Ectodermal cell (in vitro differentiated cells): ENCODE results near the gene PLOD2. TPM values are rescaled to one million over a fixed set of nuclear protein-coding genes. Genes with fewer than 3 reads are reported as not detected.
A peak's percentile ranks its signal among the peaks of the same experiment; 100 is the strongest.

Source experiments
- H3K27ac ChIP-seq: 2 replicates; pipeline ENCODE4 v1.7.0; 2013; ENCODE audit warnings: mild to moderate bottlenecking, low read depth, low read length; ENCODE audit not compliant: insufficient read depth, poor library complexity, severe bottlenecking
- H3K27me3 ChIP-seq: 2 replicates; pipeline ENCODE4 v1.7.0; 2013; ENCODE audit warnings: mild to moderate bottlenecking, low read length; ENCODE audit not compliant: insufficient read depth, control insufficient read depth, poor library complexity, severe bottlenecking
- H3K36me3 ChIP-seq: one replicate; pipeline ENCODE4 v1.7.0; 2013; ENCODE audit warnings: low read length; ENCODE audit not compliant: control insufficient read depth, insufficient read depth
- H3K4me1 ChIP-seq: one replicate; pipeline ENCODE4 v1.7.0; 2013; ENCODE audit warnings: low read length; ENCODE audit not compliant: control insufficient read depth, insufficient read depth
- H3K4me3 ChIP-seq: 2 replicates; pipeline ENCODE4 v1.7.0; 2013; ENCODE audit warnings: low read depth, low read length, control low read depth; ENCODE audit not compliant: insufficient read depth
- H3K9me3 ChIP-seq: 2 replicates; pipeline ENCODE4 v1.7.0; 2013; ENCODE audit warnings: mild to moderate bottlenecking, low read length, moderate library complexity; ENCODE audit not compliant: control insufficient read depth
- WGBS, 2 experiments: methylation state at CpG; one replicate each; pipeline ENCODE4 v1.1.7; 2013; ENCODE audit warnings: missing lambda C conversion rate in 2 of 2; 5-methylcytosine and 5-hydroxymethylcytosine counted together
- polyA plus RNA-seq, 4 experiments: library from polyadenylated mRNA; stranded (reverse); fragments of 50-300 nt; gene quantifications; one replicate each; pipeline ENCODE4 v1.2.3, GENCODE V29; 2013

The PLOD2 gene
- 5.9 TPM for polyA plus RNA-seq (2013, experiment 1 of 4)
- polyA plus RNA-seq (2013, experiment 2 of 4), result 9.0 TPM
- 6.4 TPM for polyA plus RNA-seq (2013, experiment 3 of 4)
- polyA plus RNA-seq (2013, experiment 4 of 4), result 6.7 TPM

DNA sequence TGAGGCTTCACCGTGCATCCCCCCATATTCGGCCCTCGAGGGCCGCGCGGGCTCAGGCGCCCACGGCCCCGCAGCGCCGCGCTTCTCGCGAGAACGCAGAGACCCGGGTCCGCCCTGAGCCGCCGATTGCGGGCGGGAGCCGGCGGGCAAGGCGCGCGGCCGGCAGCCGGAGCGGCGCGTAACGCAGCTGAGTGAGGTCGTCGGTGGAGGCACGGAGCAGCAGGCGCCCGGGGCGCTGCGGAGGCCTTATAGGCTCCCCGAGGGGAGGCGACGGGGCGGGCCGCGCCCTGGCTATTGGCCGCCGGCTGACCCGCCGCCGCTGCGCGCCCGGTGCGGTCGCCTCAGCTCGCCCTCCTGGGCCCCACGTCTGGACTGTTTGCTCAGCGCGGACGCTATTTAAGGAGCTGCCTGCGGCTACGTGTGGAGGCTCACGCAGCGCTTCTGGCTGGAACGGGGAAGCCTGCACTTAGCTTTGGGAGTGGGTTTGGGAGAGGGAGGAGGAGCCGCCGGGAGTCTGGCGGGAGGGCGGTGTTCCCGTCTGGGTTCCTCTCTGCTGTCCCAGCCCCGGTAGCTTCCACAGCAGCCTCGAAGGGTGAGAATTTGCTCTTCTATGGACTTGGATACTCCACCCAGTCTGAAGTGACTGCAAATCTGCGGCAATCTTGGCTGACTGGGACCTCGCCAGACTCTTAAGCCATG lies at the start of gene PLOD2:
Gene PLOD2, minus strand, starts transcription at position 221 of the 699 bp plus-strand sequence. Its CDS starts 195 bp downstream, at position 26.
- Histone ChIP-seq H3K4me3 (peak within 1 kb of the TSS; percentile 65), H3K36me3 (no peaks in the 10 kb centered on the region), H3K4me1 (no peaks in the 10 kb centered on the region), H3K9me3 (no peaks in the 10 kb centered on the region), H3K27ac (no peak within 1 kb of the TSS), H3K27me3 (peaks cover 15% of the 10 kb centered on the region)
- 3% methylated on average over 74 of the region's 74 CpGs for WGBS, 2 experiments

DNA sequence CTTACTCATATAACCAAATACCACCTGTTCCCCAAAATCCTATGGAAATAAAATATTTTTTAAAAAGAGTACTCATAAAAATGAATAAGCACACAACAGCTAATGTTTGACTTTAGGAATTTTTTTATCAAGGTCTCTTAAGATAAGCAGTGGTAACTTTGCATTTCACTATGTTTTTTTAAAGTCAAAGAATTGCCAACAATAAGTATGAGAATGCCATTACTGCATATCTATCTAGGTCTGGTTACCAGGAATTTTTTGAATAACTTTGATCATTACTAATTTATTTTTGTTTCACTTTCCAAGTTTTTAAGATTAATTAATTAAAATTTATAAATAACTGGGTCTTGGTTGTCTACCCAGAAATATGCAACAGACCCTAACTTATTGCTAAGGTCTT lies 48.4 kb upstream of the PLOD2 start:
- Histone ChIP-seq H3K4me3 (no peak overlapping the region), H3K27me3 (no peaks in the 10 kb centered on the region), H3K4me1 (no peaks in the 10 kb centered on the region), H3K9me3 (no peaks in the 10 kb centered on the region), H3K36me3 (no peaks in the 10 kb centered on the region), H3K27ac (no peak overlapping the region)

DNA sequence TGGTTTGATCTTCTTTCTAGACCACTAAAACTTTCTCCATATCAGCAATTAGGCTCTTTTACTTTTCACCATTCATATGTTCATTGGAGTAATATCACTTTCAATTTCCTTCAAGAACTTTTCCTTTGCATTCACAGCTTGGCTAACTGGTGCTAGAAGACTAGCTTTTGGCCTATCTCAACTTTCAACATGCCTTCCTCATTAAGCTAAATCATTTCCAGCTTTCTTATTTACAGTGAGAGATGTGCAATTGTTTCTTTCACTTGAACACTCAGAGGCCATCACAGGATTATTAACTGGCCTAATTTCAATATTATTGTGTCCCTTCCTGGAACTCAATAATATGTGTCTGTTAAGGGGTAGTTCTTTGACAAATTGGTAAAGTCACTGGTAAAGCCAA lies 42.8 kb upstream of the PLOD2 start:
- Histone ChIP-seq H3K36me3 (no peaks in the 10 kb centered on the region), H3K4me3 (no peak overlapping the region)

DNA sequence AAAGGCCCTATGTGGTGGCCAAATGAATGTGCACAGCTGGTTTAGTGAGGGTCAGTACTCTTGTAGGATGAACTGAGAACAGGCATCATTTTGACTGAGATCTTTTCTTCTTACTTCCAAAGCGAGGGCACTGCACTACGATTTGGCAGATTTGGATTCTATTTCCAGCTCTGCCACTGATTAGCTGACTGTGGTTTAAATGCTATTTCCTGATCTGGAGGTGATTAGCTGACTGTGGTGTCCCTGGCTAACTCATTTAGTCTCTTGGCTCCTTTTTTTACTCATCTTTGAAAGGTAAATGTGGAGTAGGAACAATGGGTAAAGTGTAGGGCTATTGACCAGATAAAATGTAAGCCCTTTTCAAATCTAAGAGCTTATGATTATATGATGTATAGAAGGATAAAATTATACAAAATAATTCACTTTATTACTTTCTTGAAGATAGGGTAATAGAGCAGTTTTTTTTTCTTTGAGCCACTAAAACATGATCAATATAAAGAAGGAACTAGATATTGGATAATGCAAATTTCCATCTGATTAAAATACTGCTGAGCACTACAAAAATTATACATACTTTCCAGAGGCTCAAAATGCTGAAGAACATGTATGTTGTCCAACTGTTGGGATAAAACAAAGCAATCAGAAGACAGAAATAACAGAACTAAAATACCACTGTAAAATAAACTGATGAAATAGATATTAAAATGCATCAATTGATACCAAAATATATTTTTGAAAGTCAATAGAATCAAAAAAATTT lies 39.7 kb upstream of the PLOD2 start:
- Histone ChIP-seq H3K9me3 (no peaks in the 10 kb centered on the region), H3K4me1 (no peaks in the 10 kb centered on the region), H3K36me3 (no peaks in the 10 kb centered on the region), H3K27me3 (no peaks in the 10 kb centered on the region), H3K4me3 (no peak overlapping the region), H3K27ac (no peak overlapping the region)
- WGBS, 2 experiments, result 91 to 93% methylated on average over 2 of the region's 2 CpGs

More for the DNA sequence above, 42.8 kb upstream of the PLOD2 start:
- no peaks in the 10 kb centered on the region for H3K9me3 ChIP-seq
- H3K4me1 ChIP-seq, result no peaks in the 10 kb centered on the region
- H3K27ac ChIP-seq, result no peak overlapping the region
- H3K27me3 ChIP-seq, result no peaks in the 10 kb centered on the region

DNA sequence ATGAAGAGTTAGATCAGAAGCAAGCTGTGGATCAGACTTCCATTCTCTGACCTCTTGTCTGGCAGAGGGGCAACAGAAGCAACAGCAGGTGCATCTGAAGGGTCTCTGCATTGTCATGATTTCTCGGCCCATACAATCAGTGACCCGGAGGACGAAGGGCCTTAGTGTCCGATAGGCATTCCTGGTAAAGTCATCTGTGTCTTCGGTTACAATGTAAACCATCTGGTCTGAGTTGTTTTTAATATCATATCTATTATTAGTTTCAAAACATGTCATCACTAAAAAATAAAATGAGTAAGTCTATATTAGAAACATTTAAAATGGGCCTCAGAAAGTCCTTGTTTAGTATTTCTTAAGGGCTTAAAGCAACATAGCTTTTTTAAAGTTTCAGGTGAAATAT lies 38.8 kb upstream of the PLOD2 start:
- no peak overlapping the region for H3K4me3 ChIP-seq
- H3K27me3 ChIP-seq, result no peaks in the 10 kb centered on the region
- H3K27ac ChIP-seq, result no peak overlapping the region
- H3K36me3 ChIP-seq, result no peaks in the 10 kb centered on the region
- 91 to 95% methylated on average over 4 of the region's 5 CpGs for WGBS, 2 experiments
- no peaks in the 10 kb centered on the region for H3K9me3 ChIP-seq
- no peaks in the 10 kb centered on the region for H3K4me1 ChIP-seq

DNA sequence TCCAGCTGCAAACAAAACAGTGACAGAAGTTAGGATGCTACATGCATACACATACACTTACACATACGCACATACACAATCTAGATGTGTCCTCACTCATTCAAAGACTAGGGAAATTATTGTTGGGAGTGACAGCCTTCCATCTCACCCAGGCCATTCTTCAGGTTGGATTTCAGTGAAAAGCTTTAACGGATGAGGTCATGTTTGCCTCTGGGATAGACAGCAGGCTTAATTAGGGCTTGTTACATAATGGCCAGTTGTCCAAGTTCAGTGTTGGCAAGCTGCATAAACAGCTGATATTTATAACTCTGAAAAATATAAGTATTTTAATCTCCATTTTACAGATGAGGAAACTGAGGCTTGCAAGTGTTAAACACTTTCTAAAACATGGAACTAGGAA lies 35.8 kb upstream of the PLOD2 start:
- Histone ChIP-seq H3K9me3 (no peaks in the 10 kb centered on the region), H3K36me3 (no peaks in the 10 kb centered on the region), H3K4me3 (no peak overlapping the region), H3K27me3 (no peaks in the 10 kb centered on the region), H3K4me1 (no peaks in the 10 kb centered on the region), H3K27ac (no peak overlapping the region)
- 92 to 97% methylated on average over 2 of the region's 2 CpGs for WGBS, 2 experiments

DNA sequence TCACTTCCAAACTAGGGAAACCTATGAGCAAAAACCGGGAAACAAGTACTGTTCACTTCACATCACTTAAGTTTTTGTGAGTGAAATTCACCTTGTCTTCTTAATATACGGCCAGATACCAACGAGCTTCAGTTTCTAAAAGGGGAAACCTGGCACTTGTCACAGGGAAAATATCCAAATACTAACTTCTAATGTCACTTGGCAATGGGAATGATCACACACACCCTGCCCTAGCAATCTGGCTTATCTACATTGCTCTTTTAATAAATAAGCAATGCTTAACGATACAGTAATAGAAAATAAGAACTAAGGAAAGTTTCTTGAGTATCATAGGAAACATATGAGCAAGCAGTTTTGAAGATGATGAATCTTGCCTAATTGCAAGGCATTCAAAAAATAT lies 34.6 kb upstream of the PLOD2 start:
- Histone ChIP-seq H3K27me3 (no peaks in the 10 kb centered on the region), H3K36me3 (no peaks in the 10 kb centered on the region), H3K4me1 (no peaks in the 10 kb centered on the region), H3K9me3 (no peaks in the 10 kb centered on the region), H3K4me3 (no peak overlapping the region), H3K27ac (no peak overlapping the region)
- 93 to 96% methylated on average over 4 of the region's 4 CpGs for WGBS, 2 experiments

DNA sequence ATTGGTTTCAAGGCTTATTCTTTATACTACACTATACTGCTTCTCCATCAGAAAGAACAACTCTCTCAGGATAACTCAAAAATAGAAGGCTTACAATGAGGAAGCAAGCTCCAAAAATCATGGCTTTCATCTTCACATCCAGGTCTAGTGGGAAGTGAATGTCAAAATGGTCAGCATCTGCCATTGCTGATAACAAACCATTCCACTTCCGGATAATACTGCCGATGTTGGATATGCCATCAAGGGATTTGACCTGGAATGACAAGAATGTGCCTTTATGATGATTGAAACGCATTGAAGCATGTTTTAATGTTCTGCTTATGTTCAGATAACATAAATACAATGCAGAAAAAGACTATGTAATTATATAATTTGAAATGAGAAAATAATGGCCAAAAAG lies 34.0 kb upstream of the PLOD2 start:
- H3K36me3 ChIP-seq, result no peaks in the 10 kb centered on the region
- WGBS, 2 experiments, result 94 to 95% methylated on average over 3 of the region's 3 CpGs
- H3K4me3 ChIP-seq, result no peak overlapping the region

DNA sequence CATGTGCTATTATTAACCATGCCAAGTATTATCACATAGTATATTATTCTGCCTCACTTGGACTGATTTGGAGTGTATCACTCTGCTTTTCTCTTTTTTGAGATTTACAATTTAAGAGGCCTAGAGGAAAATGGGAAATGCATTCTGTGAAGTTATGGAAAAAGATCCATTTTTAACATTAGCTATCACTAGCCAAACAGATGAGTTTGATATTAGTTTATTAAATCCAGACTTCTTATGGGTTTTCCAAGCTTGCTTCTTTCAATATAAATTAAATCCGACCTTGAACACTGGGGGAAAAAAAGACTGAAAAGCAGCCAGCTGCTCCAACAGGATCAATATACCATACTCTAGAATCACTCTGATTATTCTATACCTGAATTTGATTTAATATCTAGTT lies 30.1 kb upstream of the PLOD2 start:
- no peaks in the 10 kb centered on the region for H3K9me3 ChIP-seq
- 88 to 100% methylated on average over 1 of the region's 1 CpG for WGBS, 2 experiments
- H3K4me3 ChIP-seq, result no peak overlapping the region
- no peak overlapping the region for H3K27ac ChIP-seq
- H3K4me1 ChIP-seq, result no peaks in the 10 kb centered on the region
- H3K36me3 ChIP-seq, result no peaks in the 10 kb centered on the region
- no peaks in the 10 kb centered on the region for H3K27me3 ChIP-seq

More for the DNA sequence above, 34.0 kb upstream of the PLOD2 start:
- Histone ChIP-seq H3K27me3 (no peaks in the 10 kb centered on the region), H3K9me3 (no peaks in the 10 kb centered on the region), H3K27ac (no peak overlapping the region), H3K4me1 (no peaks in the 10 kb centered on the region)

DNA sequence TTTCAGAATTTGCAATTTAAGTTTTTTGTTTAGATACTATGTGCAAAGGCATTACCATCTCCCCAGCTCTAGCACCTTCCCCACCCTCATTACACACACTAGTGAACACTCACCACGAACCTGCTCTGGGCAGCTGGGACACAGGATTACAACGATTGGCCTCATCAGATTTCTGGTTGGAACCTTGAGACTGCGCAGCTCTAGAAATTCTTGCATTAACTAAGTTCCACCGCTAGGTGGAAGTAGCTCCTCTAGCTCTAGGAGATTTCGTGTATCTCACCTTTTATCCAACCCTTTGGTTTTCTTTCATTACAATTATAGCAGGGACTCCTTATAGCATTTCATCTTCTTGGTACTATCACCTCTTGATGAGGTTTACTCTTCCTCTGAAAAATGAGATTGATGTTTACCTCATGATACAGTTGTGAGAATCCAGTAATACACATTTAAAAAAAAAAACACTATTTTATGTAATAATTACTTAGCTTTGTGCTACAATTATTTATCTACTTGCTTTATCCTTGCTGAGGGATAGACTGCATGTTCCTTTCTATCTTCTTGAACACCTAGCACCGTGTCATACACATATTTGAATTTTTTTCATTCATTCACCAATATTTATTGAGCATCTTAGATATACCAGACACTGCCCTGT lies 28.7 kb upstream of the PLOD2 start:
- Histone ChIP-seq H3K27me3 (no peaks in the 10 kb centered on the region), H3K36me3 (no peaks in the 10 kb centered on the region), H3K27ac (no peak overlapping the region), H3K9me3 (no peaks in the 10 kb centered on the region), H3K4me1 (no peaks in the 10 kb centered on the region), H3K4me3 (no peak overlapping the region)
- 10 to 14% methylated on average over 6 of the region's 6 CpGs for WGBS, 2 experiments
